ENCODE data around the gene PDE4D. TPM values are rescaled to one million over a fixed set of nuclear protein-coding genes. Genes with fewer than 3 reads are reported as not detected.

The PDE4D gene
- total RNA-seq, 1 experiment from 2014 or later: 2.4 TPM

- in situ Hi-C loops (cut with HindIII; ENCODE audit: low pct_unique_long_range_greater_than_20kb, low sequenced_read_pairs): no loop called here
- ChIA-PET CTCF (no interaction called here), POLR2A (no interaction called here)
- DNase-seq (ENCODE audit: low read depth, low spot score) (no peak), ATAC-seq (no peak)
- H3K9me3 ChIP-seq (ENCODE audit: control insufficient read depth, insufficient read depth, low read depth, low read length): no peaks in the 10 kb centered on the region
- H3K27ac ChIP-seq (ENCODE audit: low read length): no peak overlapping the region
- BruUV-seq (replicated peaks): no TSS peak
- no peak overlapping the region for H3K4me3 ChIP-seq (ENCODE audit: low read depth in 2 of 2, low read length in 2 of 2)
- intact Hi-C loops (cut with micrococcal nuclease; ENCODE audit: unreplicated experiment): no loop called here
- H3K4me1 ChIP-seq (ENCODE audit: control insufficient read depth, insufficient read depth, low read length): no peaks in the 10 kb centered on the region
- H3K36me3 ChIP-seq (ENCODE audit: control insufficient read depth, insufficient read depth, low read length): no peaks in the 10 kb centered on the region
- no peaks in the 10 kb centered on the region for H3K27me3 ChIP-seq (ENCODE audit: control insufficient read depth, insufficient read depth, low read length)
- TF ChIP-seq TCF7L2 (IDR thresholded peaks at IDR 0.05; ENCODE audit: low read depth, low read length): no peak
- no peak for TF ChIP-seq REST (IDR thresholded peaks at IDR 0.05; ENCODE audit: insufficient read depth in 1 of 2, low read depth in 2 of 2, low read length in 1 of 2)
- no peak for TF ChIP-seq CTCF (IDR thresholded peaks at IDR 0.05)
These were observed 973.7 kb downstream of the PDE4D start for GRCh38 chr5:58919833-58920232.

Small RNA genes lying within 50 kb of the gene (microRNA-seq; reads per million reads assigned to microRNA genes)
- gene MIR582 (ENCODE audit: unreplicated experiment): 2.5 reads per million
